Progenitor cell of endocrine pancreas (in vitro differentiated cells): ENCODE measurements around the gene CYTH4. TPM values are rescaled to one million over a fixed set of nuclear protein-coding genes. Genes with fewer than 3 reads are reported as not detected.

Experiments used
- DNase-seq: peaks from one replicate; pipeline ENCODE4 v3.0.0; 2021; ENCODE audit warnings: low spot score; ENCODE audit not compliant: unreplicated experiment
- H3K27ac Mint-ChIP-seq: 2 replicates; pipeline ENCODE4 v1.8.0; 2021; ENCODE audit warnings: mild to moderate bottlenecking, moderate library complexity, mixed read lengths
- H3K27me3 Mint-ChIP-seq: 2 replicates; pipeline ENCODE4 v1.8.0; 2021; ENCODE audit warnings: mixed read lengths
- H3K36me3 Mint-ChIP-seq: 2 replicates; pipeline ENCODE4 v1.8.0; 2022; ENCODE audit warnings: mixed read lengths; ENCODE audit not compliant: insufficient read depth
- H3K4me1 Mint-ChIP-seq: 2 replicates; pipeline ENCODE4 v1.8.0; 2021; ENCODE audit warnings: low read depth, mixed read lengths
- H3K4me3 Mint-ChIP-seq: 2 replicates; pipeline ENCODE4 v1.8.0; 2021; ENCODE audit warnings: low read depth, mild to moderate bottlenecking, moderate library complexity, mixed read lengths
- H3K9me3 Mint-ChIP-seq: 2 replicates; pipeline ENCODE4 v1.8.0; 2021; ENCODE audit warnings: low read depth, mixed read lengths
- total RNA-seq: library from RNA; stranded (reverse); gene quantifications from 2 replicates; pipeline ENCODE4 v1.2.1, GENCODE V29; 2021
- TF ChIP-seq, protein P1 (sequence below): fragments of 200-600 bp; sonication (generic); IDR thresholded peaks from one replicate; pipeline ENCODE4 v1.5.0; 2021; ENCODE audit warnings: antibody characterized with exemption, mild to moderate bottlenecking; ENCODE audit not compliant: unreplicated experiment

The CYTH4 gene
- total RNA-seq, 1 donor from 2014 or later: not detected

DNA sequence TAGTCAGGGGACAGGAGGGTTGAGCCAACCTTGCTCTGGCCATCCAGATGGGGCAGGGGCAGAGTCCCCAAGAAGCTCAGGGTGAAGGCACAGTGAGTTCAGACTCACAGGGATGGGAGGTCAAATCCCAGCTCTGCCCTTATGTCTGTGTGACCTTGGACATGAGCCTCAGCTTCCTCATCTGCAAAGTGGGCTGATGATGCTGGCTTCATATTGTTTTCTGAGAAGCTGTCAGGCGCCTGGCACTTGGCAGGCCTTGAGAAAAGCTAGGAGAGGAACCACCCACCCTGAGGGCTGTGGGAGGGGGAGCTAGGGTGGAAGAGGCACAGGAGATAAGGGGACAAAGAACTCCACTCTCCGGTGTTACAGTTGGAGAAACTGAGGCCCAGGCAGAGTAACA, 23.6 kb downstream of the CYTH4 start:
- Mint-ChIP-seq H3K4me1 (peaks cover 4% of the 10 kb centered on the region), H3K27ac (no peak overlapping the region), H3K9me3 (no peaks in the 10 kb centered on the region)

DNA sequence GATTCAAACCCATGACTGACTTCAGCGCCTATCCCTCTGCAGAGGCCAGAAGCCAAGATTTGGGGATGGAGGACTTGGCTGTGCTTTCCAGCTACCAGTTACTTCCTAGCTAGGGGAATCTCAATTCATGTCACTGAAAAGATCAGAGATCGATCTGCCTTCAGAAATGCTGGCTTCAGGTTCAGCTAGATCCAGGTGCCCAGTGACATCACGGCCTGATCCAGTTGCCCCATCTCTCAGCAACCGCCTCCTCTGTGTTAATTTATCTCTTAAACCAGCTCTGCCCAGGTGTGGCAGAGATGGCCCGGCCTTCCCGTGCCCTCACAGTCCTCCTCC, 24.2 kb downstream of the CYTH4 start:
- Mint-ChIP-seq H3K9me3 (no peaks in the 10 kb centered on the region), H3K4me3 (no peak overlapping the region), H3K36me3 (no peaks in the 10 kb centered on the region), H3K27ac (no peak overlapping the region), H3K27me3 (peaks cover 11% of the 10 kb centered on the region), H3K4me1 (peaks cover 4% of the 10 kb centered on the region)
- TF ChIP-seq, protein P1, sequence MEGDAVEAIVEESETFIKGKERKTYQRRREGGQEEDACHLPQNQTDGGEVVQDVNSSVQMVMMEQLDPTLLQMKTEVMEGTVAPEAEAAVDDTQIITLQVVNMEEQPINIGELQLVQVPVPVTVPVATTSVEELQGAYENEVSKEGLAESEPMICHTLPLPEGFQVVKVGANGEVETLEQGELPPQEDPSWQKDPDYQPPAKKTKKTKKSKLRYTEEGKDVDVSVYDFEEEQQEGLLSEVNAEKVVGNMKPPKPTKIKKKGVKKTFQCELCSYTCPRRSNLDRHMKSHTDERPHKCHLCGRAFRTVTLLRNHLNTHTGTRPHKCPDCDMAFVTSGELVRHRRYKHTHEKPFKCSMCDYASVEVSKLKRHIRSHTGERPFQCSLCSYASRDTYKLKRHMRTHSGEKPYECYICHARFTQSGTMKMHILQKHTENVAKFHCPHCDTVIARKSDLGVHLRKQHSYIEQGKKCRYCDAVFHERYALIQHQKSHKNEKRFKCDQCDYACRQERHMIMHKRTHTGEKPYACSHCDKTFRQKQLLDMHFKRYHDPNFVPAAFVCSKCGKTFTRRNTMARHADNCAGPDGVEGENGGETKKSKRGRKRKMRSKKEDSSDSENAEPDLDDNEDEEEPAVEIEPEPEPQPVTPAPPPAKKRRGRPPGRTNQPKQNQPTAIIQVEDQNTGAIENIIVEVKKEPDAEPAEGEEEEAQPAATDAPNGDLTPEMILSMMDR: no peak
- DNase-seq: no peak

More for the DNA sequence above, 23.6 kb downstream of the CYTH4 start:
- no peak overlapping the region for H3K4me3 Mint-ChIP-seq
- no peak for DNase-seq
- no peaks in the 10 kb centered on the region for H3K36me3 Mint-ChIP-seq
- TF ChIP-seq, protein P1: no peak
- peaks cover 14% of the 10 kb centered on the region for H3K27me3 Mint-ChIP-seq

DNA sequence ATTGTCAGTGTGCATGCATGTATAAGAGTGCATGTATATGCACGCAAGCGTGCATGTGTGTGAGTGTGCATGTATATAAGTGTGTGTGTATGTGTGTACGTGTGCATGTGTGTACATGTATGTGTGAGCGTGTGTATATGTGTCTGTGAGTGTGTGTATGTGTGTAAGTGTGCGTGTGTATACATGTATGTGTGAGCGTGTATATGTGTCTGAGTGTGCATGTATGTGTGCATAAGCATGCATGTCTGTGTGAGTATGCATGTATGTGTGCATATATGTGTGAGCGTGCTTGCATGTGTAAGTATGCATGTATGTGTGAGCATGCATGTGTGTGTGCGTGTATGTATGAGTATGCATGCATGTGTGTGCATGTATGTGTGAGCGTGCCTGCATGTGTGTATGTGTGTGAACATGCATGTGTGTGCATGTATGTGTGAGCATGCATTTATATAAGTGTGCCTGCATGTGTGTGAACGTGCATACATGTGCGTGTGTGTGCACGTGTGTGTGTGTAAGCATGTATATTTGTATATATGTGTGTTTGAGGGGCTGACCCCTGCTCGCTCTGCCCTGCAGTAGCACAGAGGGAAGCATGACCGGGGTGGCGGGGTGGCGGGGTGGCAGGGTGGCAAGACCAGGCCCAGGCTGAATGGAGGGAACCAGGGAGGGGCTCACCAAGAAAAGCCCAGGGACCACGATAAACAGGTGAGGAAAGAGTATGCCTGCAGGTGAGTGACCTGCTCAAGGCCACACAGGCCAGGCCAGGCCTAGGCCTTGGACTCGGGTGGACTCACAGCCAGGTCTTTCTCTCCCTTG, 26.3 kb downstream of the CYTH4 start:
- Mint-ChIP-seq H3K36me3 (no peaks in the 10 kb centered on the region), H3K27me3 (peaks cover 3% of the 10 kb centered on the region)

DNA sequence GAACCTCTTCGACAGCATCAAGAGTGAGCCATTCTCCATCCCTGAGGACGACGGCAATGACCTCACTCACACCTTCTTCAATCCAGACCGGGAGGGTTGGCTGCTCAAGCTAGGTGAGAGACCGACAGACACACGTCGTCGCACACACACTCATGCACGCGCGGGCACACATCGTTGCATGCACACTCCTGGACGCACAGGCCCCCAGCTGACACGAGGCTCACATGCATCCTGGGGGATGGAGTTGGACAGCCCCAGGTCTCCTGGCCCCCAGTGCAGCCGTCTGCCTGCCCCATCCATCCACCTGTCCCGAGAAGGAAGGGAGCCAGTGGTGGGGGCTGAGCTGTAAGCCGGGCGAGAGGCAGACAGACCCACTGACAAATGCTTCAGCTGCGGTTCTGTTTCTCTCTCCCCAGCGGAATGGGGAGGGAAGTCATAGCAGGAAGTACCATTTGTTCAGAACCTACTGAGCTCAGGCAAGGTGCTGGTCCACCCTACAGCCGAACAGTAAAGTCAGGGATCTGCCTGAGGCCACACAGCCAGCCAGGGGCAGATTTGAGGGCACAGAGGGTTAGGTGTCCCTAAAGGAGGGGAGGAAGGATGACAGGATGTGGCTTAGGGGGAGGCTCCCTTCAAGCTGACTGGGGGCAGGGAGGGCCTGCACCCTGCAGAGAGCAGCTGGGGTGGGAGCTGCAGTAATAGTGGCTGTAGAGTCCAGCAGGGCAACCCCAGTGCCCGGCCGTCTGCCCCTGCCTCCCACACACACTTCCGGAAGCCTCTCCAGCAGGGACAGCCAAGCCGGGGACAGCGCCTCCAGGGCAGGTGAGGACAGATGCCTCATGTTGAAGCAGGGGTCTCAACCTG, 27.1 kb downstream of the CYTH4 start:
- Mint-ChIP-seq H3K36me3 (no peaks in the 10 kb centered on the region), H3K4me1 (peaks cover 4% of the 10 kb centered on the region), H3K27me3 (peaks cover 6% of the 10 kb centered on the region), H3K27ac (no peak overlapping the region), H3K9me3 (no peaks in the 10 kb centered on the region), H3K4me3 (no peak overlapping the region)
- DNase-seq: no peak
- TF ChIP-seq, protein P1: no peak

More for the DNA sequence above, 26.3 kb downstream of the CYTH4 start:
- Mint-ChIP-seq H3K4me3 (no peak overlapping the region), H3K9me3 (no peaks in the 10 kb centered on the region), H3K4me1 (peaks cover 4% of the 10 kb centered on the region), H3K27ac (no peak overlapping the region)
- DNase-seq: no peak
- TF ChIP-seq, protein P1: no peak

DNA sequence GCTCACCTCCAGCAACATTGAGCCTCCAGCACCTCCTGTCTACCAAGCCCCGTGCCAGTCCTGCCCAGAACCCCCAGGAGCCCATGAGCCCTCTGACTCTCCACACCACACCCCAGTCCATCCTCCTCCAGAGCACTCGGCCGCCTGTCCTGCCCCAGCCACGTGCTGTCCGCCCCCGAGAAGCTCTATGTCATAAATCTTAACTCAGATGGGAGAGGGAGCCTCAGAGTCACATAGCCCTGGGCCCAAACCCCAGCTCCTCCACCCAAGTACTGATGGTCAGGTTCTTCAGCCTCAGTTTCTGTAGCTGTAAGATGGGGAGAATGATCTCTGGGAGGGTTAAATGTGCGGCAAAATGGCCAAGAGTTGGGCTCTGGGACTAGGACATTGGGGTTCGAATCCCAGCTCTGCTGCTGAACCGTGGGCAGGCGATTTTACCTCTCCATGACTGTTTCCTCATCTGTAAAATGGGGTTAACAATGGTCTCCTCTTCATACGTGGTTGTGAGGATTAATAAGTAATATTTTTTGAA, 27.8 kb downstream of the CYTH4 start:
- H3K4me1 Mint-ChIP-seq: peaks cover 4% of the 10 kb centered on the region
- peaks cover 6% of the 10 kb centered on the region for H3K27me3 Mint-ChIP-seq
- no peaks in the 10 kb centered on the region for H3K9me3 Mint-ChIP-seq
- TF ChIP-seq, protein P1: no peak
- DNase-seq: no peak
- H3K36me3 Mint-ChIP-seq: no peaks in the 10 kb centered on the region
- no peak overlapping the region for H3K27ac Mint-ChIP-seq
- H3K4me3 Mint-ChIP-seq: no peak overlapping the region
